ENCODE measurements around the gene TIMM44. TPM values are rescaled to one million over a fixed set of nuclear protein-coding genes. Genes with fewer than 3 reads are reported as not detected.

The TIMM44 gene
- total and polyA plus RNA-seq, 2 of the 8 experiments (the other 6 are each of a cell fraction or from before 2014, with no cell fraction given) = 131 to 150 TPM

- H2AK5ac ChIP-seq (ENCODE audit: low read depth, low read length) = no peak overlapping the region
- H3K27ac ChIP-seq (ENCODE audit: low read depth, low read length) = no peak overlapping the region
- H3K4ac ChIP-seq (replicated peaks; ENCODE audit: insufficient read length, low read depth, low read length) = no peak overlapping the region
- no peak overlapping the region for H3K9ac ChIP-seq (replicated peaks in 1 of 4; ENCODE audit: extremely low read depth in 1 of 4, low read depth in 3 of 4, low read length in 3 of 4)
- DNase-seq (ENCODE audit: low read depth in 1 of 2, low spot score in 2 of 2) = no peak
- H2BK12ac ChIP-seq (ENCODE audit: low read depth, low read length) = no peak overlapping the region
- no peaks in the 10 kb centered on the region for H3K27me3 ChIP-seq (replicated peaks in 1 of 4; ENCODE audit: control insufficient read depth in 3 of 4, extremely low read depth in 1 of 4, insufficient read depth in 3 of 4, low read length in 3 of 4)
- H2BK5ac ChIP-seq (ENCODE audit: low read depth, low read length) = no peak overlapping the region
- H3K18ac ChIP-seq (ENCODE audit: extremely low read depth, low read length) = no peak overlapping the region
- H2AFZ ChIP-seq (ENCODE audit: low read length) = no peak overlapping the region
- no peak overlapping the region for H4K91ac ChIP-seq (replicated peaks; ENCODE audit: insufficient read length, low read length)
- no peak overlapping the region for H3K4me2 ChIP-seq (ENCODE audit: insufficient read depth in 1 of 2, low read depth in 2 of 2, low read length in 2 of 2)
- H3K9me3 ChIP-seq (ENCODE audit: insufficient read depth in 2 of 2, low read depth in 1 of 2, low read length in 1 of 2) = no peaks in the 10 kb centered on the region
- no peak overlapping the region for H3K56ac ChIP-seq (replicated peaks; ENCODE audit: insufficient read length, low read depth, low read length)
- no peak overlapping the region for H2BK120ac ChIP-seq (replicated peaks; ENCODE audit: low read depth, low read length)
- ChIA-PET CTCF (ENCODE audit: partially characterized antibody) (interaction anchor here (0.8 to 1.4 kb wide), 2 partner anchors 33 to 36 kb away, joined by 3 to 5 read pairs; no protein-coding TSS in a partner anchor), POLR2A (ENCODE audit: partially characterized antibody) (interaction anchor here (1.7 kb wide), 1 partner anchor 22 kb away, joined by 8 read pairs; the partner anchor contains the start of gene TIMM44)
- H3K4me3 ChIP-seq (ENCODE audit: extremely low read depth in 1 of 4, insufficient read depth in 2 of 4, low read depth in 3 of 4, low read length in 4 of 4) = no peak overlapping the region
- H3K79me1 ChIP-seq (ENCODE audit: low read depth, low read length) = no peaks in the 10 kb centered on the region; the same call in none of the 2 replicates
- 93% methylated on average over 9 of the region's 12 CpGs; no CpG with 5 or more reads in 1 of the 2 experiments for WGBS, 2 experiments (ENCODE audit: extremely low coverage in 1 of 2, insufficient coverage in 1 of 2, insufficient read length in 1 of 2, insufficient replicate concordance in 2 of 2, low coverage in 1 of 2, low lambda C conversion rate in 2 of 2, missing lambda C conversion rate in 1 of 2)
- FAIRE-seq = no peak
- H3K23me2 ChIP-seq (ENCODE audit: low read depth, low read length) = no peaks in the 10 kb centered on the region
- H3K23ac ChIP-seq (ENCODE audit: insufficient read length) = no peak overlapping the region
- no peak overlapping the region for H3K14ac ChIP-seq (ENCODE audit: insufficient read length)
- H4K8ac ChIP-seq (ENCODE audit: extremely low read depth, insufficient read depth, low read length) = no peak overlapping the region
- H3K36me3 ChIP-seq (ENCODE audit: control insufficient read depth in 2 of 4, insufficient read depth in 4 of 4, low read length in 3 of 4) = peaks cover 33 to 74% (median 62%) of the 10 kb centered on the region in 4 experiments
- peaks cover 5 to 16% of the 10 kb centered on the region in 2 experiments for H4K20me1 ChIP-seq (replicated peaks in 1 of 2; ENCODE audit: control insufficient read depth in 1 of 2, insufficient read depth in 2 of 2, low read length in 2 of 2)
- H3K79me2 ChIP-seq (ENCODE audit: control insufficient read depth in 1 of 2, insufficient read depth in 2 of 2, low read length in 2 of 2) = peaks cover 0 to 3% of the 10 kb centered on the region in 2 experiments; a peak in 1 of 4 replicates
- H4K5ac ChIP-seq (ENCODE audit: insufficient read length, low read depth, low read length) = no peak overlapping the region
- H2BK20ac ChIP-seq (ENCODE audit: low read length) = no peak overlapping the region
- peaks cover 0 to 10% (median 9%) of the 10 kb centered on the region in 4 experiments; a peak in 6 of 7 replicates for H3K4me1 ChIP-seq (replicated peaks in 1 of 4; ENCODE audit: control insufficient read depth in 3 of 4, insufficient read depth in 4 of 4, low read length in 3 of 4)
- H2BK15ac ChIP-seq (ENCODE audit: low read length) = no peak overlapping the region
- TF ChIP-seq CHD2 (IDR thresholded peaks at IDR 0.05; ENCODE audit: low read length) (no peak), ATF3 (IDR thresholded peaks at IDR 0.05; ENCODE audit: insufficient read depth, low read depth, low read length) (no peak), SUZ12 (IDR thresholded peaks at IDR 0.05; ENCODE audit: low read length) (no peak), SAP30 (IDR thresholded peaks at IDR 0.05; ENCODE audit: insufficient read depth, insufficient replicate concordance, low read length) (no peak), POU5F1 (IDR thresholded peaks at IDR 0.05; ENCODE audit: low read depth, low read length) (no peak), CTCF (IDR thresholded peaks at IDR 0.05; ENCODE audit: control extremely low read depth in 1 of 3, insufficient read depth in 1 of 3, low read depth in 1 of 3, low read length in 3 of 3) (no peak), JUND (IDR thresholded peaks at IDR 0.05; ENCODE audit: low read length) (no peak), CREB1 (IDR thresholded peaks at IDR 0.05) (no peak), KDM1A (IDR thresholded peaks at IDR 0.05; ENCODE audit: borderline replicate concordance, low read length) (no peak), TBP (IDR thresholded peaks at IDR 0.05; ENCODE audit: low read depth, low read length) (no peak)
These were observed 21.9 kb upstream of the TIMM44 start for GRCh38 chr19:7965259-7965841.
